ENCODE data around the gene RAPGEF3. TPM values are rescaled to one million over a fixed set of nuclear protein-coding genes. Genes with fewer than 3 reads are reported as not detected.

The RAPGEF3 gene
- total and polyA plus RNA-seq, 9 of the 15 experiments (the other 6 are each of a cell fraction or from before 2014, with no cell fraction given), result 0.03 to 0.78 (median 0.37) TPM; not detected in 1

- TF ChIP-seq ZNF830 (CRISPR knock-in tag; IDR thresholded peaks at IDR 0.05), result no peak
- TF ChIP-seq CTCF (IDR thresholded peaks at IDR 0.05 in 2 of 3, conservative IDR thresholded peaks at IDR 0.05 in 1 of 3; ENCODE audit: insufficient read depth in 2 of 3, low read depth in 1 of 3, low read length in 3 of 3), result peak; percentile 46 to 63 (median 55)
- TF ChIP-seq CREB3L1 (IDR thresholded peaks at IDR 0.05; ENCODE audit: borderline replicate concordance, low read depth), result no peak; the same call in 1 of the 2 replicates
- TF ChIP-seq NCOR1 (IDR thresholded peaks at IDR 0.05), result no peak
- TF ChIP-seq ZNF583 (CRISPR knock-in tag; IDR thresholded peaks at IDR 0.05), result no peak
- peak; percentile 84 for TF ChIP-seq RBBP5 (IDR thresholded peaks at IDR 0.05; ENCODE audit: borderline replicate concordance, insufficient read depth, low read length, poor library complexity, severe bottlenecking)
- TF ChIP-seq POLR2AphosphoS2 (IDR thresholded peaks at IDR 0.05; ENCODE audit: low read length), result peak; percentile 56; the same call in 1 of the 2 replicates
- TF ChIP-seq ZNF347 (CRISPR knock-in tag; IDR thresholded peaks at IDR 0.05; ENCODE audit: low read depth), result no peak
- TF ChIP-seq ZBTB1 (CRISPR knock-in tag; IDR thresholded peaks at IDR 0.05; ENCODE audit: borderline replicate concordance, low read depth), result peak; percentile 100
- TF ChIP-seq TCF3 (CRISPR knock-in tag; IDR thresholded peaks at IDR 0.05), result no peak
- no peak for TF ChIP-seq TRIM28 (IDR thresholded peaks at IDR 0.05)
- no peak for TF ChIP-seq ATF4 (CRISPR knock-in tag; IDR thresholded peaks at IDR 0.05)
- TF ChIP-seq ZNF707 (CRISPR knock-in tag; conservative IDR thresholded peaks at IDR 0.05), result no peak
- no peak for TF ChIP-seq ZNF740 (CRISPR knock-in tag; IDR thresholded peaks at IDR 0.05)
- no peak for TF ChIP-seq ZNF740 (tag; IDR thresholded peaks at IDR 0.05)
- TF ChIP-seq ZNF584 (CRISPR knock-in tag; IDR thresholded peaks at IDR 0.05; ENCODE audit: low read depth), result no peak
- peak; percentile 44 to 81; a peak in 3 of 4 replicates for TF ChIP-seq NONO (IDR thresholded peaks at IDR 0.05; ENCODE audit: low read depth in 2 of 2, low read length in 1 of 2)
Observed at GRCh38 chr12:47705566-47706425, 52.9 kb downstream of the RAPGEF3 start, which contains the start of gene RPAP3 (continued).
